GM18498 (cell line): ENCODE measurements around the gene IQCE.
"Not testable (repeated sequence)": the region's sequence is repeated elsewhere in the genome, so short reads cannot be mapped to it uniquely, and the experiment has no call there.

Source experiments
- ATAC-seq: cut with Tn5 transposase; IDR thresholded peaks from one replicate; pipeline ENCODE4 v1.9.1; 2021; ENCODE audit warnings: mild to moderate bottlenecking, moderate library complexity; ENCODE audit not compliant: unreplicated experiment

The IQCE gene

DNA sequence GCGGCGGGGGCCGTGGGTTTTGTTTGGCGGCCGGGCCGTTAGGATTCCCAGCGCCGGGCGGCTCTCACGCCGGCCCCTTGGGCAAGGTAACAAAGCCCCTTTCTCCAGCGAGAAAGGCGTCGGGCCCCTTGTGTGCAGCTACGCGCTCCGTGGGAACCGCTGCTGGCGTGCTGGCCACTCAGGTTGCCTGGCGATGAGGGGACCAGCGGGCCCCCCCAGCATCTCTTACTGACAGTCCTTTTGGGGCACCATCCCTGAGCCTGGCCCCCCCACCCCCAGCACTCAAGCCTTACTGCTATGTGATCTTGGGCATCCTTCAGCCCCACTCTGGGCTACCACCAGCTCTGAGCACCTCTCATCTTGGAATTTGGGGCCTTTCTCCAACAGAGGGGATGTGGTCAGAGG is 37.4 kb upstream of the IQCE start:
- ATAC-seq, result no peak

DNA sequence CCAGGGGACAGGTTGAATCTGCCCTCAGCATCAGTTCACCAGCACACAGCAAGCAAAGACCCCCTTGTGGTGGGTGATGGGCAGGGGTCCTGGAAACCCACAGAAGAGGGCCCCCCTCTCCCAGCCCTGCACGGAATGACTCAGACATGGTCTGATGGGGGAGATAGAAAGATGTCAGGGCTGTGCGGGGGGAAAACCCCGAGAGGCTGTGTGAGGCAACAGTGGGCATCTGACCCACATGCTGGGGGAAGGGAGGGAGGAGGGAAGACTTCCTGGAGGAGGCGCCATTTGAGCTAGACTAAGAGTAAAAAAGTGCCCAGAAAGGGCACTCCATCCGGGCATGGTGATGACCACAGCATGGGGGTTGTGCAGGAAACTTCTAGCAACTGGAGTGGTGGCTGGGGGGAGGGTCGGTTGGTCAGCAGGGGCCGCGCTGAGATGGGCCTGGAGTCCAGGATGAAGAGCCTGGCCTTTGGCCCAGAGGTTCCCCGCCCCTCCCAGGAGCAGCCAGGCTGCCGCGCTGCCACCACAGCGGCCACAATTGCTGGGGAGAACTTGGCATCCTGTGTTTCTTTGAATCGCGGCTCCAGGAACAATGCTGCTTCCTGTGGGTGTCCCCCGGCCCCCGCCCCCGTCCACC is 36.7 kb upstream of the IQCE start:
- no peak for ATAC-seq

DNA sequence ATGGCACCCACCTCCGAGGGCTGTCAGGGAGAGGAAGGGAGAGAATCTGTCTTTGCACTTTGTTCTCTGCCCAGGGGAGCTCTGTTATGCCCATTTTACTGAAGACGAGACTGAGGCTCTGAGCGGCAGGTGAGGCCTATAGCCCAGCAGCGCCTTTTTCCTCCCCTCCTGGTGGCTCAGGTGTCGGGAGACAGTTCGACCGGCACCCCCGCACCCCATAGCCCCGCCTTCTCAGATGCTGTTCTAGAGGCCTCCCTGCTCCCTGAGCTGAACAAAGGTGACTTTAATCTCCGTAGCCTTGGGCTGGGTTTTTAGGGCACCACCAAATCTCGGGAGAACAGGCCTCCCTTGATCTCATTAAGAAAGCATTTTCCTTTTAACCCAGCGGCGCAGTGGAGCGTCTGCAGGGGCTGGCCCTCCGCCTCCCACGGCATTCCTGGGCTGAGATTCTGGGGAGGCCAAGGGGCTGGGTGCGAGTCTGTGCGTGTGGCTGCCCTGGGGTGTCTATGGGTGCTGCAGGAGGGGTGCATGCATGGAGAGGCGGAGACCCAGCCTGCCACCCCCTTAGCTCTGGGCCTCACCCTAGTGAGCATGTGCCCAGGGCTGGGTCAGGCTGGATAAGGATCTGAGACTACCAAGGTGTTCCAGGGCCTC is 35.9 kb upstream of the IQCE start:
- no peak for ATAC-seq

DNA sequence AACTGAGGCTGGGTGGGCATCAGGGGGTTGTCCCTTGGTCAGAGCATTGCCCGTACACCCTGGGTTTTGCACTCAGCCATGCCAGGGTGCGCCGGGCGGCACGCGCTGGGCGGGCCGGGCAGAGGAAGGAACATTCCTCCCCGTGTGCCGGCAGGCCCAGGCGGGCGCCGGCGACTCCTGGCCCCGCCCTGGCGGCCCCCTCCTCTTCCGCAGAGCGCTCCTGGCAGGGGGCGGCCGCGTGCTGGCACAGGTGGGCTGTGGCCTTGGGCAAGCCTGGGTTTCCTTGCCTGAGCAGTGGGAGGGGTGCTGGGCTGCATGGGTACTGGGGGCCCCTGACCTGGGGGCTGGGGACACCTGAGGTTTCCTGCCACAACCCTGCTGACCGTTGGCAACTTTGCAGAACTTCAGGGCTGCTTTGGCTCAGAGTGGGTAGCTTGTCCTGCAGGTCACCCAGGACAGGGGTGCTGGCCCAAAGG is 35.3 kb upstream of the IQCE start:
- no peak for ATAC-seq

GRCh38 chr7:2523941-2524807 is 34.6 kb upstream of the IQCE start:
- ATAC-seq, result no peak

GRCh38 chr7:2524808-2525657 is 33.7 kb upstream of the IQCE start:
- no peak for ATAC-seq

- ATAC-seq, result no peak
Observed at GRCh38 chr7:2525658-2526630, 32.8 kb upstream of the IQCE start.

- ATAC-seq, result no peak
Observed at GRCh38 chr7:2526659-2527504, 31.9 kb upstream of the IQCE start.

- no peak for ATAC-seq
Observed at GRCh38 chr7:2527505-2528467, 31.0 kb upstream of the IQCE start.

GRCh38 chr7:2528481-2529095 is 30.2 kb upstream of the IQCE start:
- ATAC-seq, result no peak

DNA sequence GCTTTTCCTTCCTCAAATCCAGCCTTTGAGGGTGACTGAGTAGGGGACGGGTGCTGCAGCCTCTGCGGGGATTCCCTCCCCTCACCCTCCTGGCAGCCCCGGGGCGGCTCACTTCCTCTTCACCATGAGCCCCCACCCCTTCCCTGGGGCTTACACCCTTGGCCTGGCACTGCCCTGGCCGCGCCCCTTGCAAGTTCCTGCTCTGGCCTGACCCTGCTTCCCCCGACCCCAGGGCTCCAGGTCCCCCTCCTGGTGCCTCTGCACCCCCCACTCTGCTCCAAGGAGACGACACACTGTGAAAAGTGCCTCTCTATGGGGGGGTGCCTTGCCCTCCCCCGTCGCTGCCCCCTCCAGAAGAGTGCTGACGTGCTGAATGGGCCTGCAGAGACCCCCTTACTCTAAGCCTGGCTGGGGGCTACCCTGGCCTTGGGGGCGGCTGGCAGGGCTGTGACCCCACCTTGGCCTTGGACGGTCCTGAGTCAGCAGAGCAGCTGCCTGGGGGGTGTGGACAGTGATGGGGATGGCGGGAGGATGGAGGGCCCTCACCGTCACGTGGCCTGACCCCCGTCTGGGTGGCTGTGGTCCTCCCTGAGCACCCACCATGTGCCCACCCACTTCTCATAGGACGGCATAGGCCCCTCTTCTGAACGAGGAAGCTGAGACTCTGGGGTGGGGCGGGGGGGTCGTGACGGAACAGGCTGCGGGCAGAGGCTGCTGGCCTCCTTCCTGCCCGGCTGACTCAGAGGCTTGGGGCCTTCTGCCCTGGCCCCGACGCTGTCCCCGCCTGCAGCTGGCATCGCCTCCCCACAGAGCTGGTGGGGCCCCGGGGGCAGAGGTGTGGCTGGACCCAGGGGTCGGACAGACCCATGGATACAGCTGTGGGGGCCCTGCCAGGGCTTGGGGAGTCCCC is 29.4 kb upstream of the IQCE start:
- peak; percentile 42 for ATAC-seq

DNA sequence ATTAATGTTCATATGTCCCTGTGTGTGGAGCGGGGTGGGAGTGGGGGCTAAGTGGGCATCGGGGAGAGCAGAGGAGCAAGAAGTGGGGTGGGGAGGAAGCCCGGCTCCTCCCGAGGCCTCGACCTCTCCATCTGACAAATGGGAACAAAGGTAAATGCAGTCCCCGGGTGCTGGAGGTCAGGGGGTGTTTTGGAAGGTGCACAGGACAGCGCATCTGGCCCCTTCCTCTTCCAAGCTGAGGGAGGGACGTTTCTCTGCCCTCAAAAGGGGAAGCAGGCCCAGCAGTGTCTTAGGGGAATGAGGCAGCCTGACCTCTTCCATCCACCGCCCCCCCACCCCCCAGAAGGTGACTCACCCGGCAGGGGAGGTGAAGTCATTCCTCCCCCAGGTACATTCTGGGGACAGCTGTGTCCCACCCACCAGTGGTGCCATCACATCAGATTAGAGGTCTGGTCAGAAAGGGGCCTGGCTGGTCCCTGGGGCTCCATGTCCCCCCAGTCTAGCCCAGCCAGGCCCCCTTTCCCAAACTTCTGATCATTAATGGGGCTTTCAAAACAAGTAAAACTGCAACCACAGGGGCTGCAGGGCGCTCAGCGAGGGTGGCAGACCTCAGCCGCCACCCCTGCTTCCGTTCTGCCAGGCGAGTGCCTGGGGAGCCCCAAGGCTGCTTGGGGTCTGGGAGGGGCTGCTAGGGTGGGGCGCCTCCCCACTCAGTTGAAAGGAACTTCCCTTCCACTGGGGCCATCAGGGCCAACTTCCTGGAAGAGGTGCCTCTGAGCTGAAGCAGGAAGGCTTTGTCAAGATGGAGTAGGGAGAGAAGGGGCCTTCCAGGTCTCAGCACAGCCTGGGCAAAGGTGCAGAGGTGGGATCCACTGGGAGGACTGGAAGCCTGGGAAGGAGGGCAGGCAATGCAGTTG is 28.4 kb upstream of the IQCE start:
- ATAC-seq, result peak; percentile 56

GRCh38 chr7:2530994-2531795 is 27.6 kb upstream of the IQCE start:
- not testable (repeated sequence) for ATAC-seq

- ATAC-seq, result not testable (repeated sequence)
Observed at GRCh38 chr7:2531796-2532110, 27.0 kb upstream of the IQCE start.
